Chondrocyte (in vitro differentiated cells): ENCODE measurements around the gene CAB39L. TPM values are rescaled to one million over a fixed set of nuclear protein-coding genes. Genes with fewer than 3 reads are reported as not detected.

Source experiments
- DNase-seq: peaks from one replicate; pipeline ENCODE4 v3.0.0; 2021; ENCODE audit warnings: mixed read lengths, low spot score
- H3K27ac Mint-ChIP-seq: one replicate; pipeline ENCODE4 v1.8.0; 2021; ENCODE audit warnings: mild to moderate bottlenecking, moderate library complexity, mixed read lengths; ENCODE audit not compliant: unreplicated experiment
- H3K27me3 Mint-ChIP-seq: 2 replicates; pipeline ENCODE4 v1.8.0; 2021; ENCODE audit warnings: low read depth, mixed read lengths
- H3K36me3 Mint-ChIP-seq: 2 replicates; pipeline ENCODE4 v1.8.0; 2021; ENCODE audit warnings: low read depth, mixed read lengths
- H3K4me1 Mint-ChIP-seq: 2 replicates; pipeline ENCODE4 v1.8.0; 2021; ENCODE audit warnings: low read depth, mild to moderate bottlenecking, mixed read lengths
- H3K4me3 Mint-ChIP-seq: one replicate; pipeline ENCODE4 v1.8.0; 2021; ENCODE audit warnings: mild to moderate bottlenecking, moderate library complexity, mixed read lengths; ENCODE audit not compliant: unreplicated experiment
- H3K9me3 Mint-ChIP-seq: 2 replicates; pipeline ENCODE4 v1.8.0; 2021; ENCODE audit warnings: low read depth, mixed read lengths
- total RNA-seq: library from RNA; stranded (reverse); gene quantifications from 3 replicates; pipeline ENCODE4 v1.2.1, GENCODE V29; 2021
- TF ChIP-seq, protein P1 (sequence below): fragments of 200-600 bp; sonication (generic); IDR thresholded peaks from 2 replicates; pipeline ENCODE4 v1.5.0; 2021; ENCODE audit warnings: antibody characterized with exemption, mild to moderate bottlenecking, moderate library complexity

The CAB39L gene
- total RNA-seq, 1 donor from 2014 or later = 6.0 TPM

- Mint-ChIP-seq H3K4me3 (no peak overlapping the region), H3K27ac (no peak overlapping the region), H3K9me3 (peaks cover 6% of the 10 kb centered on the region), H3K27me3 (no peaks in the 10 kb centered on the region), H3K36me3 (peaks cover 3% of the 10 kb centered on the region), H3K4me1 (peaks cover 56% of the 10 kb centered on the region)
- DNase-seq = no peak
- TF ChIP-seq, protein P1, sequence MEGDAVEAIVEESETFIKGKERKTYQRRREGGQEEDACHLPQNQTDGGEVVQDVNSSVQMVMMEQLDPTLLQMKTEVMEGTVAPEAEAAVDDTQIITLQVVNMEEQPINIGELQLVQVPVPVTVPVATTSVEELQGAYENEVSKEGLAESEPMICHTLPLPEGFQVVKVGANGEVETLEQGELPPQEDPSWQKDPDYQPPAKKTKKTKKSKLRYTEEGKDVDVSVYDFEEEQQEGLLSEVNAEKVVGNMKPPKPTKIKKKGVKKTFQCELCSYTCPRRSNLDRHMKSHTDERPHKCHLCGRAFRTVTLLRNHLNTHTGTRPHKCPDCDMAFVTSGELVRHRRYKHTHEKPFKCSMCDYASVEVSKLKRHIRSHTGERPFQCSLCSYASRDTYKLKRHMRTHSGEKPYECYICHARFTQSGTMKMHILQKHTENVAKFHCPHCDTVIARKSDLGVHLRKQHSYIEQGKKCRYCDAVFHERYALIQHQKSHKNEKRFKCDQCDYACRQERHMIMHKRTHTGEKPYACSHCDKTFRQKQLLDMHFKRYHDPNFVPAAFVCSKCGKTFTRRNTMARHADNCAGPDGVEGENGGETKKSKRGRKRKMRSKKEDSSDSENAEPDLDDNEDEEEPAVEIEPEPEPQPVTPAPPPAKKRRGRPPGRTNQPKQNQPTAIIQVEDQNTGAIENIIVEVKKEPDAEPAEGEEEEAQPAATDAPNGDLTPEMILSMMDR = no peak
These were observed 90.0 kb downstream of the CAB39L start for GRCh38 chr13:49353908-49354307.

DNA sequence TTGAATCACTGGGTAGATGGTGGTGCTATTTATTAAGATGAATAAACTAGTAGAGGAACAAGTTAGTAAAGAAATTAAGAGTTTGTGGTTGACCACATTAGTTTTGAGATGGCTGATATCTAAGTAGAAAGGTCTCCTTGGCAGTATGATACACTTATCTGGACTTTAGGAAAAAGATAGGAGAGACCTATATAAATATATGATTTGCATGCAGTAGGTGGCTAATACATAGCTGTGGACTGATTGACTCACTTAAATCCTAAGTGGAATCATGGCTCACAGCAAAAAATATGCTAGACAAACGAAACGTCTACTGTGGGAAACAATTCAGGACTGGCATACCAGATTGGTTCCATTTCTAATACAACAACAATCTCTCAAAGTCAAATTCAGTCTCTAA, 92.0 kb downstream of the CAB39L start:
- Mint-ChIP-seq H3K27ac (peak overlapping the region; percentile 89), H3K27me3 (no peaks in the 10 kb centered on the region), H3K36me3 (peaks cover 6% of the 10 kb centered on the region), H3K4me3 (no peak overlapping the region), H3K9me3 (peaks cover 3% of the 10 kb centered on the region), H3K4me1 (peaks cover 45% of the 10 kb centered on the region)
- TF ChIP-seq, protein P1 = no peak
- no peak for DNase-seq

DNA sequence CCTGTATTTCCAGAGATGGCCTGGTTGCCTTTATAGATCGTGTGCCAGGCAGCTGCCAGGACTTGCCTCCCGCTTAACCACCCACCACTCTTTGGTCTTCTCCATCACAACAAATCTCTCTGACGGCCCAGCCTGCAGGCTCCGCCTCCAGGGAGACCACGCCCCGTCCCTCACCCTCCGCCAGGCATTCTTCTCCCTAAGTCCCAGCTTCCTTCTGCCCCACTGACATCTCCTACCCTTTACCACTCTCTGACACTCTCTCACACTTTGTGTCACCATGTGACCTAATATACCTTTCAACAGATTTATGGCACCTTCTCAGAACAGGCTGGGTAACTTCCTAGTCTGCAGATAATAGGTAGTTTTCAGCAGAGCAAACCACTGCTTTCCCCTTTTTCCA, 95.1 kb downstream of the CAB39L start:
- H3K9me3 Mint-ChIP-seq = no peaks in the 10 kb centered on the region
- H3K27ac Mint-ChIP-seq = no peak overlapping the region
- peaks cover 25% of the 10 kb centered on the region for H3K4me1 Mint-ChIP-seq
- H3K4me3 Mint-ChIP-seq = no peak overlapping the region
- TF ChIP-seq, protein P1 = no peak
- peaks cover 3% of the 10 kb centered on the region for H3K36me3 Mint-ChIP-seq
- DNase-seq = no peak
- no peaks in the 10 kb centered on the region for H3K27me3 Mint-ChIP-seq

GRCh38 chr13:49347650-49348385, 96.0 kb downstream of the CAB39L start:
- H3K4me3 Mint-ChIP-seq = no peak overlapping the region
- H3K27ac Mint-ChIP-seq = no peak overlapping the region
- no peak for DNase-seq
- no peaks in the 10 kb centered on the region for H3K9me3 Mint-ChIP-seq
- H3K27me3 Mint-ChIP-seq = no peaks in the 10 kb centered on the region
- H3K4me1 Mint-ChIP-seq = peaks cover 27% of the 10 kb centered on the region
- peaks cover 3% of the 10 kb centered on the region for H3K36me3 Mint-ChIP-seq
- TF ChIP-seq, protein P1 = no peak

GRCh38 chr13:49346460-49346859, 97.4 kb downstream of the CAB39L start:
- Mint-ChIP-seq H3K9me3 (no peaks in the 10 kb centered on the region), H3K36me3 (peaks cover 3% of the 10 kb centered on the region), H3K27ac (no peak overlapping the region), H3K27me3 (no peaks in the 10 kb centered on the region), H3K4me3 (no peak overlapping the region), H3K4me1 (peaks cover 19% of the 10 kb centered on the region)
- TF ChIP-seq, protein P1 = no peak
- DNase-seq = no peak
